DMS114 treated with DMSO at 0.1 percent for 48 hours (cell line): ENCODE results near the gene PCCA.
"Not testable (repeated sequence)": the region's sequence is repeated elsewhere in the genome, so short reads cannot be mapped to it uniquely, and the experiment has no call there.

Source experiments
- DNase-seq: peaks from one replicate; lab custom pipeline; 2025; ENCODE audit not compliant: unreplicated experiment; lab: John Stamatoyannopoulos, UW

Gene PCCA

DNA sequence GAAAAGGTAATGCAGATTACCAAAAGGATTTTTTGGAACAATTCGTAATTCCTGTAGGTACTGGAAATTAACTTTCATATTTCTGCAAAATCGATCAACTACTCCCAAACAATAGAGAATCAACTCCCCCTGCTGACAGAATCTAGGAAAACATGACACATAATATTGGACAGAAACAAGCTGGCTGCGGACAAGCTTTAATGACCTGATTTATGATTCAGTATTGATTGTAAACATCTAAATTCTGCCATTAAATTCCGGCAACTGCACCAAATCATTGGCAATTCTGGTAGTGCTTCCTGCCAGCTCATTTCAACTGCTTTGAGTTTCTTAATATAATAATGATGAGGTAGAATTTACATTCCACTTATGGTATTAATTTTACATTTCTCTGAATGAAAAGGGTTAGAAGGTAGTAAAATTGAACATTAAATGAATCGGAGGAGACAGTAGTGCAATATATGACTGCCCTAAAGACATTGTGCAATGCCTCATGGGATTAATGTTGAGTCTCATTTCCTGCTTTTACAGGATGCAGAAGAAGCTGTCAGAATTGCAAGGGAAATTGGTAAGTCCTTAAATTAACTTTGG lies 146.5 kb downstream of the PCCA start:
- DNase-seq: peak; percentile 34

DNA sequence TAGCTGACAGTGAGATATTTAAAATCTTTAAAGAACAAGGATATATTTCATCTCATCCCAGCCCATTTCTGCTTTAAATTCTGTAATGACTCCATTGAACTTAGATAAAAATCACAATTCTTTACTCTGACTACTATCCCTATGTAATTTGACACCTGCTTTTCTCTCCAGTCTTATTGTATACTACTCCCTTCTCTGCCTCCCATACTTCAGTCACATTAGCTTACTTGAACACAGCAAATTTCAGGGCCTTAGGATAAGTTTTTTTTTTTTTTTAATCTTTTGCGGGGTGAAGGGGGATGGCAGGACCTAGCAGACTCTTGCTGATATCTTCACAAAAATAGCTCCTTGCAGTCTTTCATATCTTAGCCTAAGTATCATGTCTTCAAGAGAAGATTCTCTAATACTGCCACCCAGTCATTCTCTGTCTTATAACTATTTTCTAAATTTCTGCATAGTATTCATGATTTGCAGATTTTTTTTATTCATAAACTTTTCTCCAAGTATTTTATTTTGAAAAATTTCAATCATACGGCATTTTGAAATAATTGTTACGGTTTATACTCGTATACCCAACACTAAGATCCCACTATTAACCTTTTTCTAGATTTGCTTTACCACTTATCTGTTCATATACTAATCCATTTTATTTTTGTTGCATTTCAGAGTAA lies 151.4 kb downstream of the PCCA start:
- DNase-seq: no peak

DNA sequence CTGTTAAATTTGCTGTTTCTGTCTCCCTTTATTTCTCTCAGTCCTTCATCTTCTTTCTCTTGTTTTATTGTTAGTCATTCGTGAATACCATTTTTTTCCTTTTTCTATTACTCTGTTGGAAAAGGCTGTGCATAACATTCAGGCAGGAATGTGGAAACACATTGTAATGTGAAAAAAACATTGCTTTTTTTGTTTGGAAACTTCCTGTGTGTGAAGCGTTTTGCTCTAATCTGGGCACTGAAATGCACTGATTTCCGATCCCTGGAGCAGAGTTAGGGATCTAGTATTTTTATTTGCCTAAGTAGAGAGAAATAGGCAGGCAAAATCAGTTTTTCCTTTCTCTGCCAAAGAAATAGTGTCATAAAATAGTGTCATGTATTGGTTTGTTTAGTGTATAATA lies 155.5 kb downstream of the PCCA start:
- no peak for DNase-seq

DNA sequence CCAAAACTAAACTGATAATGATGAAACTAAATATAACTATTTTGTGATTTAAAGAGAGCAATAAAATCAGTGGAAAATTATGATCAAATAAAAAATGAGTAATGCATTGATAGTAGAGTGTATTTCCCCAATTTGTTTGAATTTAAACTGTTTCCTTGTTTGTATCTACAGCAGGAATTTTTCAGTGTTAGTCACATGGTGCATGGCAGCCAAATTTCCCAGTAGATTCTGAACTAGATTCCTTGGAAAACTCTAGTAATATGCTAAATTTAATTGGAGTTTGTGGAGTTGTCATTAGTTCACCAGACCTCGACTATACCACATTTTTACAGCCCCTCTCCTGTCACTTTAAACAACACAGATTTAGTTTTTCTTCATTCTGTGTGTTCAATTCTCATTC lies 156.2 kb downstream of the PCCA start:
- DNase-seq: no peak

DNA sequence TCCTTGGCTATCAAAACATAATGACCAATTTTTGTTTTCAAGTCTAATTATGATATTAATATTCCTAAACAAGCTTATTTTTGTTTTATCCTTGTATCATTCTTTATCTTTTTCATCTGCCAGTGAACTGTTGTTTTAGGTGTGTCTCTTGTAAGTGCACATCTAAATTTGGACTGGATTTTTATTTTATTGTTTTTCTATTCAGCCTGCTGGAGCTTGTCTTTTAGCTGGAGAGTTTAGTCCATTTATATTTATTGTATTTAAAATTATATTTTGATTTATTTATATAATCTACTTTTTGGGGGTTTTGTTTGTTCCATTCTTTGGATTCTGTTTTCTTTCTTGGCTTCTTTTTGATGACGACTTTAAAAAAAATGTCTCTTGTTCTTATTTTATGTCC lies 159.0 kb downstream of the PCCA start:
- no peak for DNase-seq

DNA sequence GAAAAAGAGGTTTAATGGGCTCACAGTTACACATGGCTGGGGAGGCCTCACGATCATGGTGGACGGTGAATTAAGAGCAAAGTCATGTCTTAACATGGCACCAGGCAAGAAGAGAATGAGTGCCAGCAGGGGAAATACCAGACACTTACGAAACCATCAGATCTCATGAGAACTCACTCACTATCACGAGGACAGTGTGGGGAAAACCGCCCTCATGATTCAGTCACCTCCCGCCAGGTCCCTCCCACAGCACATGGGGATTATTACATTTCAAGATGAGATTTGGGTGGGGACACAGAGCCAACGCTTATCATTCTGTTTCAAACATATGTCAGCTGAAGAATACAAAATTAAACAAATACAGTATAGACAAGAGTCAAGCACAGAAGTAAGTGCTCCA lies 165.1 kb downstream of the PCCA start:
- no peak for DNase-seq

GRCh38 chr13:100262404-100262803 lies 173.5 kb downstream of the PCCA start:
- no peak for DNase-seq

- DNase-seq: no peak
These were observed 177.1 kb downstream of the PCCA start for GRCh38 chr13:100266026-100266425.

- DNase-seq: no peak
These were observed 180.9 kb downstream of the PCCA start for GRCh38 chr13:100269837-100270236.

DNA sequence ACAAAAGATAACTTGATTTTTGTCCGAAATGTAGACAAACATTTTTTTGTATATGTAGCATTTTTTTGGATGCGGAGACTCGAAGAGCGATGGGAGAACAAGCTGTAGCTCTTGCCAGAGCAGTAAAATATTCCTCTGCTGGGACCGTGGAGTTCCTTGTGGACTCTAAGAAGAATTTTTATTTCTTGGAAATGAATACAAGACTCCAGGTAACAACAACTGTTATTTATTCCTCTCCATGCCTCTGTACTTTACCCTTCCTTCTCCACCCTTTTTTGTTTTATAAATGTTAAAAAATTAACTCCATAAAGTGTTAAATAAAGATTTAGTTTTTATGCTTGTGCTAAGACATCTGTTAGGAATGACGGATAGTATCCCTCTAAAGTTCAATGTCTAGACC lies 184.2 kb downstream of the PCCA start:
- no peak for DNase-seq

DNA sequence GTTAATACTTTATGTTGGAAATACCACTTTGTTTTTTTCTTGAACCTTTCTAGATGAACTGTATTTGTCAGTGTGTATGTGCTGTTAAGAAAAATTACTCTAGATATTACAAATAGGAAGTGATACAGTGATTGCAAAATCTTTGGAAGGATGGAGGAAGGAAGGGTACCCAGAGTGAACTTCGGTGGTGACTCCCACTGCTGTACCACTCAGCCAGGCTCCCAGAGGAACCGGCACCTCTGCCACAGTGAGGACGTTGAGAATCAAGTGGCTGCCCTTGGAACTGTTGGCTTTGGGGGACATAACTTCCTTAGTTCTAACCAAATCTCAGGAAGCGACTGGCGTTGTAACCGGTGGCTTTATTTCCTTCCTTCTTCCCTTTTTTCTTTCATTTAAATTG lies 184.7 kb downstream of the PCCA start:
- DNase-seq: no peak

DNA sequence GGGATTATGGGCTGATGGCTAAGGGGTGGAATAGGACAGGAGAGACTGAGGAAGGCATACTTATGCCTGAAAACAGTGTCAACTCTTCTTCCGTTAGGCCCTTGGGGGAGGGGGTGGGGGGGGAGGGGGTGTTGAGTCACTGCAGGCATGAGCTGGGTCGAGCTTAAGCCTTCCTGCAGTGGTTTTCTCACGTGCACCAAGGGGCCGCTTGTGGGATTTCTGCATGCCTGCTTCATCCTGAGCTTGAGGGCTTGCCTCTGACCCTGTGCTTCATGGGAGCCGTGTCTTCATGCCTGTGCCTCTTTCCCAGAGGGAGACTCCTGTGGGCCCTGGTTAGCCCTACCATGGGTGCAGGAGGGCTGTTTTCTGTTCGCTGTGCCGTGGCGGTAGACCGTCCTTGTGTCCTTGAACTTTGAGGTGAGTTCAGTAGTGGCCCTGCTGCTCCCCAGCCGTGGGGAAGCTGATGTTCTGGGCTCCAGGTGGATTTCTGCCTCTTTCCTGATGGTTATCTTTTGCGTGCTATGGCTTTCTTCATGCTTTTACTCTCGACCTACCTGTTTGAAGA lies 186.1 kb downstream of the PCCA start:
- no peak for DNase-seq

DNA sequence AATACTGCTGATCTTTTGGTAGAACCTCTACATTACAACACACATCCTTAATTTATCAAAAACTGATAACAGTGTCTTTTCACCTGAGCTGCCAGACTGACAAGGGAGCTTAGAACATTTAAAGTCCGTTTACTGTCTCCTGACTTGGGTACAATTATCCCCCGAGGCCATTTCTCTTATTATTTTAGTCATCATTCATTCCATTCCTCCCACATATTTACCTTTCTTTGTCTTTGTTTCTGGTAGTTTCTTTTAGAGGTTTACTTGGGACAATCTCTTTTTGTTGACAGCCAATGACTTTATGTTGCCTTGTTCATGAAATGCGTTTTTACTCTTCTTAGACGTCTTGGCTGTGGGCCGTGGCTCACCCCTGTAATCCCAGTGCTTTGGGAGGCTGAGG lies 186.9 kb downstream of the PCCA start:
- no peak for DNase-seq

- DNase-seq: no peak
These were observed 191.8 kb downstream of the PCCA start for GRCh38 chr13:100280681-100281080.

GRCh38 chr13:100282306-100282705 lies 193.4 kb downstream of the PCCA start:
- not testable (repeated sequence) for DNase-seq

- no peak for DNase-seq
These were observed 201.4 kb downstream of the PCCA start for GRCh38 chr13:100290165-100290801.

DNA sequence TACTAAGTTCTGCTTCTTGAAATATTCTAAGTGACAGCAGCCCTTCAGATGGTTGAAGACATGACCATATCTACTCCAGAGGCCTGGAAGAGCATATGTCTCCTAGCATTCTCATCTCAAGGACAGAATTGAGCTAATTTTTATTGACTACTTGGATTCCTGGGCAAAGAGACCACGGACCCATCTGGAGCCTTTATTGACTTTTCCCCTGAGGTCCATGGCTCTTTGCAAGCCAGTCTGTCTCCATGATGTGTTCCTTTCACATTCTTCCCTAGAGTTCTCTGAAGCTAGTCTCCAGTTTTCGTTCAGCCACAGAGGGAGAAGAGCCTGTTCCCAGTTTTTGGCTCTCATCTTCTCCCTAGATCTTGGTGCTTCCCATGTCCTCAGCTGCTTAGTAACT lies 202.7 kb downstream of the PCCA start:
- no peak for DNase-seq

DNA sequence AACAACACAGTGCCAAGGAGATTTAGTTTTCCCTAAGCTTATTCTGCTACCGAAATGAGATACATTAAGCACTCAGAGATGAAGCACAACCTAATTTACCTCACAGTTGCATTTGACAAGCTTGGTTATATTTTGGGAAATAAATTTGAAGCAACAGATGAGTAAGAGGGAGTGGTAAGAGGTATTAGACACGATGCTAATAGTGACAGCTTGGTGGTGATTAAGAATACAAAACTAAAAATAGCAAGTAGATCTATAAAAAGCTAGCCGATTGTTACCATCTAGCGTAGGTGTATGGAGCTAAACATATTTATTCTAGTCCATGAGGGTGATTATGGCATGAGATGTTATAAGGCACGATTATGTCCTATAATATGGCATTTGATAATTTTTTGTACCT lies 208.5 kb downstream of the PCCA start:
- no peak for DNase-seq

- no peak for DNase-seq
These were observed 209.3 kb downstream of the PCCA start for GRCh38 chr13:100298116-100298681.

DNA sequence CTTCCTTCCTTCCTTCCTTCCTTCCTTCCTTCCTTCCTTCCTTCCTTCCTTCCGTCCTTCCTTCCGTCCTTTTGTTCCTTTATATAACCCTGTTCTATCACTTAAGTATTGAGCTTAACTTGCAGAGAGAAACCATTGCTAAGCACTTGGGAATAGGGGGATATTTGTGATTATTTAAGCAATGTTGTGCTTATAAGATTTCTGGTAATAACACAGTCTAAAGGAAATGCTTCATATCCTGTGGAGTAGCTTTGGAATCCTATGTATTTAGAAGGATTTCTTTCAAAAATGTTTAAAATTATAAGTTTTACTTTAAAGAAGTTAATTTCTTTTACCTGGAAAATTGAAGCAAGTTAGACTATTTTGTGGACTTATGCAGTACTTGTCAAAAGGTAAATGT lies 209.8 kb downstream of the PCCA start:
- DNase-seq: no peak

- DNase-seq: no peak
These were observed 211.3 kb downstream of the PCCA start for GRCh38 chr13:100300243-100300642.

DNA sequence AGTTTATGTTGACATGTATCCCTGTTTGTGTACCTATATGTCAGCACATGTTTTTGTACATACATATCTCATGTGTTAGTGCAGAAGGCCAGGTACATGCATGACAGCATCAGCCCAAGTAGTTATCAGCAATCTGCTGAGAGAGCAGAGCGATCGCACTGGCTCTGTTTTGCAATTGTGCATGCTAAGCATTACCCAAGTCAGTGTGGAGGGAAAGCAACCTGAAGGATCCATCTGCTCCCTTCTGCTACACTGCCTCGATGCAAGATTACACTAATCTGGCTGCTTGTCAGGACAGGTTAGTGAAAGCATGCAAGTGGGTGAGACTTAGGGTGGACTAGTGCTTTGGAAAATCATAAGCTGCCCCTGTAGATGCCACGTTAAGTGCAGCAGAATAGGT lies 211.8 kb downstream of the PCCA start:
- no peak for DNase-seq
